Fibroblast of lung (primary cell): ENCODE measurements around the gene HIVEP1. TPM values are rescaled to one million over a fixed set of nuclear protein-coding genes. Genes with fewer than 3 reads are reported as not detected.

Source experiments
- DNase-seq, 2 donors: peaks; one replicate each; pipeline versions ENCODE4 v3.0.0 to v3.0.0-alpha.2; 2010; ENCODE audit warnings: low read depth in 2 of 2
- H2AFZ ChIP-seq: 2 replicates; pipeline ENCODE4 v1.5.1; 2012; ENCODE audit warnings: low read length, control low read depth, inconsistent platforms
- H3K27ac ChIP-seq: 2 replicates; pipeline ENCODE4 v1.5.1; 2011; ENCODE audit warnings: low read length, control low read depth; ENCODE audit not compliant: insufficient read depth
- H3K27me3 ChIP-seq: 2 replicates; pipeline ENCODE4 v1.5.1; 2011; ENCODE audit warnings: mild to moderate bottlenecking, low read length; ENCODE audit not compliant: control insufficient read depth, insufficient read depth
- H3K36me3 ChIP-seq: 2 replicates; pipeline ENCODE4 v1.5.1; 2011; ENCODE audit warnings: low read length; ENCODE audit not compliant: control insufficient read depth, insufficient read depth
- H3K4me1 ChIP-seq: 2 replicates; pipeline ENCODE4 v1.5.1; 2011; ENCODE audit warnings: low read length; ENCODE audit not compliant: control insufficient read depth, insufficient read depth; ENCODE audit errors: extremely low read depth
- H3K4me2 ChIP-seq: 2 replicates; pipeline ENCODE4 v1.5.1; 2011; ENCODE audit warnings: low read length, control low read depth; ENCODE audit not compliant: insufficient read depth; ENCODE audit errors: extremely low read depth
- H3K4me3 ChIP-seq, 4 experiments: fragments of 200-600 bp in 1 of 4; sonication (generic) in 1 of 4; replicated peaks in 1 of 4; 2 replicates each; pipeline ENCODE4 v1.5.1; 2011 to 2016; ENCODE audit warnings: low read length in 4 of 4, low read depth in 3 of 4, mild to moderate bottlenecking in 3 of 4, control low read depth in 2 of 4, inconsistent platforms in 1 of 4, mixed read lengths in 1 of 4; ENCODE audit not compliant: insufficient read depth in 1 of 4; ENCODE audit errors: control extremely low read depth in 1 of 4
- H3K79me2 ChIP-seq: 2 replicates; pipeline ENCODE4 v1.5.1; 2012; ENCODE audit warnings: mild to moderate bottlenecking, low read length, inconsistent platforms; ENCODE audit not compliant: control insufficient read depth, insufficient read depth
- H3K9ac ChIP-seq: 2 replicates; pipeline ENCODE4 v1.5.1; 2011; ENCODE audit warnings: mild to moderate bottlenecking, low read length, control low read depth; ENCODE audit not compliant: insufficient read depth
- H3K9me3 ChIP-seq: 2 replicates; pipeline ENCODE4 v1.5.1; 2012; ENCODE audit warnings: low read depth, low read length; ENCODE audit not compliant: control insufficient read depth, insufficient read depth
- H4K20me1 ChIP-seq: 2 replicates; pipeline ENCODE4 v1.5.1; 2011; ENCODE audit warnings: low read length; ENCODE audit not compliant: control insufficient read depth, insufficient read depth; ENCODE audit errors: extremely low read depth
- CTCF ChIP-seq, 2 donors: IDR thresholded peaks in 1 of 2; conservative IDR thresholded peaks in 1 of 2; 1 replicate in 1 of 2; 2 replicates in 1 of 2; pipeline ENCODE4 v1.5.1; 2011 to 2012; ENCODE audit warnings: low read length in 2 of 2, control low read depth in 1 of 2, inconsistent platforms in 1 of 2, low read depth in 1 of 2, mild to moderate bottlenecking in 1 of 2
- EZH2 ChIP-seq: IDR thresholded peaks from 2 replicates; pipeline ENCODE4 v1.5.1; 2012; ENCODE audit warnings: low read length, control low read depth, mild to moderate bottlenecking; ENCODE audit errors: missing control alignments
- polyA plus RNA-seq, 2 donors: library from polyadenylated mRNA; depleted of rRNA in 1 of 2; stranded (reverse) in 1 of 2; unstranded in 1 of 2; fragments of >200 nt; gene quantifications; 2 replicates each; pipeline ENCODE4 v1.2.1, GENCODE V29; 2011 to 2012; ENCODE audit warnings: missing spikeins in 1 of 2
- total RNA-seq: library from RNA; depleted of rRNA; stranded (reverse); fragments of >200 nt; gene quantifications from 2 replicates; pipeline ENCODE4 v1.2.1, GENCODE V29; 2014

HIVEP1 gene
- total and polyA plus RNA-seq, 2 donors (not counting 1 experiment from before 2014, with no cell fraction given), result 9.9 to 14.6 TPM

GRCh38 chr6:11983306-11983705 lies 28.8 kb upstream of the HIVEP1 start:
- H3K4me1 ChIP-seq, result no peaks in the 10 kb centered on the region
- no peaks in the 10 kb centered on the region for H3K9me3 ChIP-seq
- no peaks in the 10 kb centered on the region for H3K36me3 ChIP-seq
- H3K4me3 ChIP-seq, result no peak overlapping the region
- H3K4me2 ChIP-seq, result no peak overlapping the region
- no peak for DNase-seq
- H4K20me1 ChIP-seq, result no peaks in the 10 kb centered on the region
- no peak overlapping the region for H3K27ac ChIP-seq
- H3K27me3 ChIP-seq, result no peaks in the 10 kb centered on the region
- no peak overlapping the region for H3K9ac ChIP-seq
- H2AFZ ChIP-seq, result no peak overlapping the region
- TF ChIP-seq CTCF (conservative IDR thresholded peaks at IDR 0.05 in 1 of 2, IDR thresholded peaks at IDR 0.05 in 1 of 2; ENCODE audit: low read depth in 1 of 2, low read length in 2 of 2) (no peak), EZH2 (no peak)
- no peaks in the 10 kb centered on the region for H3K79me2 ChIP-seq

GRCh38 chr6:11987386-11987785 lies 24.7 kb upstream of the HIVEP1 start:
- Histone ChIP-seq H3K27ac (no peak overlapping the region), H2AFZ (no peak overlapping the region), H4K20me1 (no peaks in the 10 kb centered on the region), H3K27me3 (no peaks in the 10 kb centered on the region), H3K4me2 (no peak overlapping the region), H3K36me3 (no peaks in the 10 kb centered on the region), H3K9ac (no peak overlapping the region), H3K9me3 (no peaks in the 10 kb centered on the region), H3K4me3 (no peak overlapping the region), H3K4me1 (no peaks in the 10 kb centered on the region), H3K79me2 (no peaks in the 10 kb centered on the region)
- no peak for TF ChIP-seq CTCF (conservative IDR thresholded peaks at IDR 0.05 in 1 of 2, IDR thresholded peaks at IDR 0.05 in 1 of 2; ENCODE audit: low read depth in 1 of 2, low read length in 2 of 2)
- TF ChIP-seq EZH2, result no peak
- no peak for DNase-seq

GRCh38 chr6:11989386-11989785 lies 22.7 kb upstream of the HIVEP1 start:
- DNase-seq, result peak in 1 of 2 donors; percentile 66
- Histone ChIP-seq H3K27ac (no peak overlapping the region), H4K20me1 (no peaks in the 10 kb centered on the region)

More at GRCh38 chr6:11989386-11989785, 22.7 kb upstream of the HIVEP1 start:
- H3K27me3 ChIP-seq, result no peaks in the 10 kb centered on the region
- TF ChIP-seq CTCF (conservative IDR thresholded peaks at IDR 0.05 in 1 of 2, IDR thresholded peaks at IDR 0.05 in 1 of 2; ENCODE audit: low read depth in 1 of 2, low read length in 2 of 2) (no peak), EZH2 (no peak)
- H3K9me3 ChIP-seq, result no peaks in the 10 kb centered on the region
- H3K4me1 ChIP-seq, result no peaks in the 10 kb centered on the region
- no peaks in the 10 kb centered on the region for H3K79me2 ChIP-seq
- H3K4me2 ChIP-seq, result no peak overlapping the region
- H2AFZ ChIP-seq, result no peak overlapping the region
- no peak overlapping the region for H3K9ac ChIP-seq
- H3K4me3 ChIP-seq, result no peak overlapping the region
- H3K36me3 ChIP-seq, result no peaks in the 10 kb centered on the region
